Heart left ventricle (tissue), 16 donors: ENCODE data around the gene CSTB. TPM values are rescaled to one million over a fixed set of nuclear protein-coding genes. Genes with fewer than 3 reads are reported as not detected.

Experiments used
- ATAC-seq, 4 donors: fragments of 200-7000 bp; cut with Tn5 transposase; one replicate each; pipeline ENCODE4 v1.9.1; 2020 to 2022; ENCODE audit warnings: moderate library complexity in 4 of 4, mild to moderate bottlenecking in 3 of 4, moderate number of reproducible peaks in 1 of 4
- DNase-seq, 5 donors: peaks; one replicate each; pipeline ENCODE4 v3.0.0-alpha.2; 2020
- H3K27ac ChIP-seq, 12 donors: fragments of 200-600 bp; sonication (generic) in 4 of 12; one replicate each; pipeline versions ENCODE4 v1.5.0 to v1.8.0; 2016 to 2022; ENCODE audit warnings: mild to moderate bottlenecking in 2 of 12
- H3K27me3 ChIP-seq, 9 donors: fragments of 200-600 bp; sonication (generic) in 2 of 9; one replicate each; pipeline versions ENCODE4 v1.5.1 to v1.8.0; 2016 to 2022; ENCODE audit warnings: mild to moderate bottlenecking in 3 of 9
- H3K36me3 ChIP-seq, 9 donors: fragments of 200-600 bp; sonication (generic) in 2 of 9; one replicate each; pipeline versions ENCODE4 v1.5.0 to v1.8.0; 2018 to 2022; ENCODE audit warnings: mild to moderate bottlenecking in 2 of 9
- H3K4me1 ChIP-seq, 12 donors: fragments of 200-600 bp; sonication (generic) in 4 of 12; one replicate each; pipeline versions ENCODE4 v1.5.0 to v1.8.0; 2016 to 2022; ENCODE audit warnings: mild to moderate bottlenecking in 3 of 12
- H3K4me3 ChIP-seq, 12 donors: fragments of 200-600 bp; sonication (generic) in 4 of 12; one replicate each; pipeline versions ENCODE4 v1.5.0 to v1.8.0; 2017 to 2022; ENCODE audit warnings: mild to moderate bottlenecking in 9 of 12, moderate library complexity in 4 of 12
- H3K9me3 ChIP-seq, 12 donors: fragments of 200-600 bp; sonication (generic) in 4 of 12; one replicate each; pipeline versions ENCODE4 v1.5.0 to v1.8.0; 2016 to 2022; ENCODE audit warnings: mild to moderate bottlenecking in 1 of 12
- CTCF ChIP-seq, 12 donors: fragments of 200-600 bp; sonication (generic) in 4 of 12; IDR thresholded peaks; one replicate each; pipeline versions ENCODE4 v1.5.0 to v1.8.0; 2018 to 2022; ENCODE audit warnings: antibody characterized with exemption in 12 of 12, mild to moderate bottlenecking in 5 of 12
- POLR2A ChIP-seq, 2 donors: fragments of 450-650 bp; IDR thresholded peaks; one replicate each; pipeline ENCODE4 v1.6.1; 2017; ENCODE audit warnings: antibody characterized with exemption in 2 of 2, mild to moderate bottlenecking in 2 of 2, moderate library complexity in 2 of 2
- WGBS, 4 donors: extraction: QIAGEN DNeasy Blood & Tissue Kit in 2 of 4; methylation state at CpG; one replicate each; pipeline versions ENCODE4 v1.1.5 to v1.1.7; 2013 to 2018; 5-methylcytosine and 5-hydroxymethylcytosine counted together
- intact Hi-C, 10 donors: fragments of 100-400 bp; cut with DNase I; formaldehyde crosslinking; loops; one replicate each; pipeline versions ENCODE4 v1.11.1 to v1.14.2; 2022
- polyA plus RNA-seq, 2 donors: library from polyadenylated mRNA; stranded (reverse); fragments of 200-250 nt; gene quantifications; one replicate each; pipeline ENCODE4 v1.2.3, GENCODE V29; 2013
- total RNA-seq, 9 donors: library from RNA; depleted of rRNA in 2 of 9; stranded (reverse); fragments of >200 nt in 2 of 9; fragmentation: NEBNext Ultra II Directional in 3 of 9; extraction: Animal tissue kit (Norgen Biotek cat#: 25700) in 3 of 9; gene quantifications; one replicate each; pipeline versions ENCODE4 v1.1.0 to v1.2.4, GENCODE V29; 2016 to 2023
- donor health status: ischemic (EF 13 %, LVEDD 7.1; RV severe dilation, severe dysfunction).
- donor health status: healthy with polysubstance abuse.
- donor health status: DM: no; HTN: yes; CAD: no.
- donor health status: DM: no; HTN: no; CAD: no.
- donor health status: ischemic (EF 25% LVEDD 6.9; RV normal size, moderate dysfunction).
- donor health status: ischemic (EF 25% LVEDD 5.7; RV mildly dilated, moderate dysfunction).
- donor health status: healthy.
- donor health status: DM: yes; HTN: yes; CAD: no.
- donor health status: ischemic (EF 35%, LVEDD 5.7; RV mildly dilated, moderate dysfunction).
- donor health status: nonischemic (EF 11% LVEDD 7.7; RV severe dilation, severe dysfunction).
- donor health status: DM: yes; HTN: yes; CAD: no.
- donor health status: PGD.
- donor health status: ischemic (EF 29% LVEDD 5.4; RV normal size, mild dysfunction).
- donor health status: nonischemic (EF 23%, LVEDD 6.1; RV moderate dilation, normal function).

CSTB gene
- total and polyA plus RNA-seq, 11 donors = 7.8 to 77.0 (median 36.1) TPM

- 90 to 95% (median 94%) methylated on average over 19 to 31 of the region's 31 CpGs for WGBS, 4 donors
- TF ChIP-seq POLR2A (IDR thresholded peaks at IDR 0.05) (no peak), CTCF (IDR thresholded peaks at IDR 0.05) (no peak)
- DNase-seq = no peak
- ATAC-seq = no peak
- intact Hi-C loops = loop anchor here in 1 of 10 donors (10.0 kb wide), 1 partner anchor 47 kb away; no protein-coding TSS in a partner anchor
- H3K27ac ChIP-seq = no peak overlapping the region
- peaks cover 0 to 99% (median 73%) of the 10 kb centered on the region in 9 donors for H3K36me3 ChIP-seq
- H3K9me3 ChIP-seq = no peaks in the 10 kb centered on the region
- H3K27me3 ChIP-seq = no peaks in the 10 kb centered on the region
- H3K4me1 ChIP-seq = peaks cover 0 to 7% (median 0%) of the 10 kb centered on the region in 12 donors
- H3K4me3 ChIP-seq = no peak overlapping the region
Measured at GRCh38 chr21:43751955-43752591, 24.0 kb downstream of the CSTB start.

- intact Hi-C loops = loop anchor here in 1 of 10 donors (10.0 kb wide), 1 partner anchor 46 kb away; no protein-coding TSS in a partner anchor
- 86 to 96% (median 93%) methylated on average over 16 to 28 of the region's 28 CpGs for WGBS, 4 donors
- DNase-seq (no peak), ATAC-seq (no peak)
- H3K27me3 ChIP-seq = no peaks in the 10 kb centered on the region
- peaks cover 0 to 5% (median 0%) of the 10 kb centered on the region in 12 donors for H3K4me1 ChIP-seq
- H3K4me3 ChIP-seq = no peak overlapping the region
- no peak overlapping the region for H3K27ac ChIP-seq
- H3K9me3 ChIP-seq = no peaks in the 10 kb centered on the region
- peaks cover 0 to 99% (median 73%) of the 10 kb centered on the region in 9 donors for H3K36me3 ChIP-seq
- TF ChIP-seq POLR2A (IDR thresholded peaks at IDR 0.05) = no peak
Measured at GRCh38 chr21:43750339-43751033, 25.6 kb downstream of the CSTB start.

GRCh38 chr21:43749651-43750262 is 26.4 kb downstream of the CSTB start:
- no peak for TF ChIP-seq POLR2A (IDR thresholded peaks at IDR 0.05)
- no peak for TF ChIP-seq CTCF (IDR thresholded peaks at IDR 0.05)
- intact Hi-C loops = loop anchor here in 1 of 10 donors (10.0 kb wide), 1 partner anchor 45 kb away; no protein-coding TSS in a partner anchor
- DNase-seq = no peak
- Histone ChIP-seq H3K36me3 (peaks cover 0 to 97% (median 78%) of the 10 kb centered on the region in 9 donors), H3K4me3 (no peak overlapping the region), H3K27me3 (no peaks in the 10 kb centered on the region), H3K9me3 (no peaks in the 10 kb centered on the region), H3K4me1 (peaks cover 0 to 4% (median 0%) of the 10 kb centered on the region in 12 donors), H3K27ac (no peak overlapping the region)
- ATAC-seq = no peak
- whole genome bisulfite sequencing, 4 donors = 86 to 92% (median 90%) methylated on average over 13 to 18 of the region's 18 CpGs

GRCh38 chr21:43748622-43749021 is 27.5 kb downstream of the CSTB start:
- Histone ChIP-seq H3K9me3 (no peaks in the 10 kb centered on the region), H3K36me3 (peaks cover 0 to 97% (median 81%) of the 10 kb centered on the region in 9 donors), H3K4me1 (no peaks in the 10 kb centered on the region), H3K27ac (no peak overlapping the region), H3K4me3 (no peak overlapping the region), H3K27me3 (no peaks in the 10 kb centered on the region)
- WGBS, 4 donors = 91 to 95% (median 95%) methylated on average over 17 of the region's 17 CpGs
- TF ChIP-seq CTCF (IDR thresholded peaks at IDR 0.05) = no peak
- no peak for TF ChIP-seq POLR2A (IDR thresholded peaks at IDR 0.05)
- DNase-seq (no peak), ATAC-seq (no peak)
- intact Hi-C loops = no loop called here
